ENCODE measurements around the gene NUDT9.
"Not testable (repeated sequence)": the region's sequence is repeated elsewhere in the genome, so short reads cannot be mapped to it uniquely, and the experiment has no call there.

Gene NUDT9

DNA sequence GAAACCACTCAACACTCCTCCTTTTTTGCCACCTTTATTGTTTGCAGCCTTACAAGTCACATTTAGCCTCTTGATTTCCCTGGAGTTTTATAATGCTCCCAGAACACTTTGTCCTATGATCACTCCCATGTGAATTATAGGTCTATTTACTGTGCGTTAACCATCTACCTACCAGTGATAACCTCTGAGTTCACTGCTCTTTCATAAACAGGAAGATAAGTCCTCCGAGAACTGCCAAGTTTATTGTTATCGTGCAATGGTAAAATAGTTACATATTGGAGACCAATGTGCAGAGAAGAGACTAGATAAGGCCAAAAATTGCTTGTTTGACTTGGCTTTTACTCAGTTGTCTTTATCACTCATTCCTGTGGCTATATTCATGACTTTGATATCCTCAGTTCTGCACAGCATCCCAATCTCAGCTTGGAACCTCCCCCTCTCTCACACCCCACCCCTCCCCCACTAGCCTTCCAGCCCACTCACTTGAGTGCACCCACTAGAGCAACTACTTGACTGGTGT, 12.9 kb upstream of the NUDT9 start:
- no peak for DNase-seq (ENCODE audit: low read depth in 2 of 2)

DNA sequence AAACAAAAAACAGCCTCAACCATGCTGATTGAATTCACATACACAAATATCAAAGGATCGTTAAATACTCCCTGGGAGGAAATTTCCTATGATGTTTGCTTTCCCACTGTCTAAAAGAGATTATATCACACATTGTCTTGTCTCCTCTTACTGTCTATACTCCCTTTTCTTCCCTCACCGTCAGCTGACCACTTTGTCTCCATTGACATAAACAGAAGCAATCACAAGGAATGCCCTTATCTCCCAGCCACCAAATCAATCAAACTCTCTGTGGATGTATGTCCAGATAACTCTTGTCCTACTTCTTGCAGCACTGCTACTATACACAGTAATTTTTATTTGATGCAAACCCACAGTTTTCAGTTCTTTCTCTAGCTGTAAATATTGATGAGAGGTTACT, 12.2 kb upstream of the NUDT9 start:
- no peak for DNase-seq (ENCODE audit: low read depth in 2 of 2)

DNA sequence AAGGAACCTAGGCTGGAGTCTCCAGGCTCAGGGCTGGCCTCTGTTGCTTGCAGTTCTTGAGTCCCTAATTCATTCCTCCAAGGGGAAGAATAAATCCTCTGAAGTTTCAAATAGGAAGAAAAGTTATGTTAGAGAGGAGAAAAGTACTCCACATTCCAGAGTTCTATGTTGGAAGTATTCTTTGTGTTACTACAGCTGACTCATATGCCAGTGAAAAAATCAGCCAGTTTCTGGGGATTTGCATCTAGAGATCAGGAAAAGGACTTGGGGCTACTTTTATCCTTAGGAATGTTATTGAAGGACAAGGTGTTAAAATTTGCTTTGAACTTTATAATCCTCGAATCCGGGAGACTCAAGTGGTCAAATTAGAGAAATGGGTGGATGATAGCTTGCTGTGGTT, 11.7 kb upstream of the NUDT9 start:
- no peak for DNase-seq (ENCODE audit: low read depth in 2 of 2)

GRCh38 chr4:87414816-87415215, 7.6 kb upstream of the NUDT9 start:
- no peak for DNase-seq (ENCODE audit: low read depth in 2 of 2)

- no peak for DNase-seq (ENCODE audit: low read depth in 2 of 2)
These were observed 5.4 kb upstream of the NUDT9 start for GRCh38 chr4:87416965-87417364.

- not testable (repeated sequence) for DNase-seq (ENCODE audit: low read depth in 2 of 2)
These were observed 4.0 kb upstream of the NUDT9 start for GRCh38 chr4:87418410-87418809.

DNA sequence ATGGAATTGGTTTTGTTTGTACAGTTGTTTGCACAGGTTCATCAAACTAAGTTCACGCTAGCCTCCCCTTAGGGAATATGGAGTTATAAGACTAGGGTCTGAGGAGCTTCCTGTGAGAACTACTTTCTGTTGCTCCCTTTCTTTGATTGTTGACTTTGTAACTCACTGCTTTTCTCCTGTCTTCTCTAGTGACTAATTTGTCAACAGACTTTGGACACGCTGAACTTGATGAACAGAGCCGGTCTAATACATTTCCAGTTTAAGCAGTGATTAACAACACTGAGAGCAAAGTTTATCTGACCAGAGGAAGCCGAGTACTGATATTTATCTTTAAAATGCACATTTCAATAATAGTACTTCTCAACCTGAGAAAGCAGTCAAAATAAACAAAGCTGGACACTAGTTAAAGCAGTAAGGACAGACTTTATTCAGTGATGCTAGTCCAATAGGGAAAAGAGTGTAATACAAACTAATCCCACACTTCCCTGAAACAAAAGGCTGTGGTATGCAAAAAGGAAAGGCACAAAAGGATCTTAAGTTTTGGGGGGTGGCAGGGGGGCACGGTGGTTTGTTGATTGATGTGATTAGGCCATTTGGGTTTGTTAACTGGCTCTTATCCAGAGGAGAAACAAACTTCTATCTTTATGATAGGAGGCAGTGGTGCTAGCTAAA, 2.7 kb upstream of the NUDT9 start:
- no peak for DNase-seq (ENCODE audit: low read depth in 2 of 2)

GRCh38 chr4:87420276-87420830, 2.0 kb upstream of the NUDT9 start:
- DNase-seq (ENCODE audit: low read depth in 2 of 2) = no peak

GRCh38 chr4:87423317-87424098, 1.1 kb downstream of the NUDT9 start:
- no peak for DNase-seq (ENCODE audit: low read depth in 2 of 2)

DNA sequence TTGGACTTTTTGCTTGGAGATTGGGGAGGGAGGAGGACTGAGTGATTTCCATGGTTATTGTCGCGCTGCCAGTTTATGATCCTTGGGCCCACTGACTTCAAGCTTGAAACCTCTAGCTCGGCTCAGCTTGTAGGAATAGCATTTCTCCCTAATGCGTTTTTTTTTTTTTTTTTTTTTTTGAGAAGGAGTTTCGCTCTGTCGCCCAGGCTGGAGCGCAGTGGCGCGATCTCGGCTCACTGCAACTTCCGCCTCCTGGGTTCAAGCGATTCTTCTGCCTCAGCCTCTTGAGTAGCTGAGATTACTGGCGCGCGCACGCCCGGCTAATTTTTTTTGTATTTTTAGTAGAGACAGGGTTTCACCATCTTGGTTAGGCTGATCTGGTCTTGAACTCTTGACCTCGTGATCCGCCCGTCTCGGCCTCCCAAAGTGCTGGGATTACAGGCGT, 1.7 kb downstream of the NUDT9 start:
- not testable (repeated sequence) for DNase-seq (ENCODE audit: low read depth in 2 of 2)

DNA sequence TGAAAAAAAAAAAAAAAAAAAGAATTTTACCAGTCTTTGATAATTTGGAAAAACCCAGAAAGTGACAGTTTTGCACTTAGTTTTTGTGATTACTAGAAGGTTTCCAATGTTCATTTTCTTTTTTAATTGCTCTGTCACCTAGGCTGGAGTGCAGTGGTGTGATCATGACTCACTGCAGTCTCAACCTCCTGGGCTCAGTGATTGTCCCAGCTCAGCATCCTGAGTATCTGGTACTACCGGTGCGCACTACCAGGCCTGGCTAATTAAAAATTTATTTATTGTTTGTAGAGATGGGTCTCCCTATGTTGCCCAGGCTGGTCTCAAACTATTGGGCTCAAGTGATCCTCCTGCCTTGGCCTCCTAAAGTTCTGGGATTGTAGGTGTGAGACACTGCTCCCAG, 3.3 kb downstream of the NUDT9 start:
- no peak for DNase-seq (ENCODE audit: low read depth in 2 of 2)

- no peak for DNase-seq (ENCODE audit: low read depth in 2 of 2)
These were observed 4.6 kb downstream of the NUDT9 start for GRCh38 chr4:87426865-87427517.

DNA sequence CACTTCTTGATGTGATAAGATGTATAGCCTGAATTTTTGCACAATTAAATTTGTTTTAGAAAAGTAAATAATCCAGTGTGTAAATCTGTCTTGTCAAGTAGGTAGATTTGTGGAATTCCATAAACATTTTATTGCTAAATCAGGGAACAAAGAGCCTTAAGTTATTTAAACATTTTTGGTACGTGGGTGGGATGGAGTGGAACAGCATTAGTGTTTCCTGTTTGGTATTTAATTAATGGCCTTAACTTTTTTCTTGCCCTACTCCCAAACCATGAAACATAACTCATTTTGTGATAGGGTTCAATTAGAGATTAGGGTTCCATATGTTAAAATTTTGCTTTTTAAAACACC, 5.1 kb downstream of the NUDT9 start:
- no peak for DNase-seq (ENCODE audit: low read depth in 2 of 2)

GRCh38 chr4:87428979-87429378, 6.6 kb downstream of the NUDT9 start:
- no peak for DNase-seq (ENCODE audit: low read depth in 2 of 2)

DNA sequence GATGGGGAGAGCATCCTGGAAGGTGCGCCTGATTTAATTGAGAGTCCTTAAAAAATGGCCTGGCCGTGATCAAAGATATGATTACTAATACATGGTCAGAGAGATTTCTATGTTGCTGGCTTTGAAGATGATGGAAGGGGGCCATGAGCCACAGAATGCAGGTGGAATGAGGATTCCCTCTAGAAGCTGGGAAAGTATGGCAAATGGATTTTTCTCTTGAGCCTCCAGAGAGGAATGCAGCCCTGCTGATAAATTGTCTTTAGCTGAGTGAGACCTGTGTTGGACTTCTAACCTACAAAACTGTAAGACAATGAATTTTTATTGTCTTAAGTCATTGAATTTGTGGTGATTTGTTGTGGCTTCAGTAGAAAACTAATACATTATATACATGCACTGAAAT, 7.7 kb downstream of the NUDT9 start:
- DNase-seq (ENCODE audit: low read depth in 2 of 2) = no peak

GRCh38 chr4:87433342-87433741, 11.0 kb downstream of the NUDT9 start:
- DNase-seq (ENCODE audit: low read depth in 2 of 2) = no peak

DNA sequence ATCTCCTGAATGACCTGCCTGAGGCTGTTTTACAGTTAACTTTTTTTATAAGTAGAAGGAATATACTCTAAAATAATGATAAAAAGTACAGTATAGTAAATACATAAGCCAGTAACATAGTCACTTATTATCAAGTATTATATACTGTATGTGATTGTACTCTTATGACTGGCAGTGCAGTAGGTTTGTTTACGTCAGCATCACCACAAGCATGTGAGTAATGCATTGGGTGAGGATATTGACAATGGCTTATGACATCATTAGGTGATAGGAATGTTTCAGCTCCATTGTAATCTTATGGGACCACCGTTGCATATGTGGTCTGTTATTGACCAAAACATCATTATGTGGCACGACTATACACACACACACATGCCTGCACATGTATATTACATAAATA, 20.5 kb downstream of the NUDT9 start:
- no peak for DNase-seq (ENCODE audit: low read depth in 2 of 2)

DNA sequence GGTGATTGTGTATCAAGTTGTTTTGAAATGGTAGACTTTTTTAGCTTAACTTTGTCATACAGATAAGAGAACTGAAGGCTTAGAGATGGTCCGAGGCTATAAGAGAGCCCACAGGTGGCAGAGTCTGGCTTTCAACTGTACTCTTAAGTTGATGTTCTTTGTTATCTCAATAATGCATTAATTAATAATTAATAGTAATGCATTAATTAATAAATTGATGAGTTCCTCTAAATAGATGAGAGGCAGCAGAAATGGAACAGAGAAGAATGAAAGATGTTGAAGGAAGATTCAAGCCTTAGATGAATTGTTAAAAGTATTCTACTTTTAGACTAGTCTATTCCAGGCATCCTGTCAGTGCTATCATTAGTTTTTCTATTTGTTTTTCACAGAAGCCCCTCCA, 22.4 kb downstream of the NUDT9 start:
- no peak for DNase-seq (ENCODE audit: low read depth in 2 of 2)

- DNase-seq (ENCODE audit: low read depth in 2 of 2) = no peak
These were observed 23.6 kb downstream of the NUDT9 start for GRCh38 chr4:87445964-87446363.

DNA sequence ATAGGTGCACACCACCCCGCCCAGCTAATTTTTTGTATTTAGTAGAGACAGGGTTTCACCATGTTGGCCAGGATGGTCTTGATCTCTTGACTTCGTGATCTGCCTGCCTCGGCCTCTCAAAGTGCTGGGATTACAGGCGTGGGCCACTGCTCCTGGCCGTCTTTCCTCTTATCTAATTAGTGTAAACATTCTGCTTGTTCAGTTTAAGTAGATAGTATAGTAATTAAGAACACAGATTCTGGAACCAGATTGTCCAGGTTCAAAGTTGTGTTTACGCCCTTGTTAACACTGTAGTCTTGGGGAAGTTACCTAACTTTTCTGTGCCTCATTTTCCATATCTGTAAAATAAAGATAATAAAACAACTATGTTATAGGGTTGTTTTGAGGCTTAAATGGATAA, 24.0 kb downstream of the NUDT9 start:
- DNase-seq (ENCODE audit: low read depth in 2 of 2) = not testable (repeated sequence)

DNA sequence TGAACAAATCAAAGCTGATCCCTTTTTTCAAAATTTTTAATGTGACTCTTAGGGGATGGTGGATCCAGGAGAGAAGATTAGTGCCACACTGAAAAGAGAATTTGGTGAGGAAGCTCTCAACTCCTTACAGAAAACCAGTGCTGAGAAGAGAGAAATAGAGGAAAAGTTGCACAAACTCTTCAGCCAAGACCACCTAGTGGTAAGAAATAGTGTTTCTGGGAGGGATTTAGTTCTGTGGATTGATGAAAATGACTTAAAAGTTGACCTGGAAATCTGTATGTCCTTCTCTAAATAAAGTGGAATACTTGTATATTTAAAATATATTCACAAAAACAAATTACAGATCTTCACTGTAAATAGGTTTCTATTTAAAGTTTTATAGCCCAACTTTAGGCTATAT, 29.2 kb downstream of the NUDT9 start:
- no peak for DNase-seq (ENCODE audit: low read depth in 2 of 2)

DNA sequence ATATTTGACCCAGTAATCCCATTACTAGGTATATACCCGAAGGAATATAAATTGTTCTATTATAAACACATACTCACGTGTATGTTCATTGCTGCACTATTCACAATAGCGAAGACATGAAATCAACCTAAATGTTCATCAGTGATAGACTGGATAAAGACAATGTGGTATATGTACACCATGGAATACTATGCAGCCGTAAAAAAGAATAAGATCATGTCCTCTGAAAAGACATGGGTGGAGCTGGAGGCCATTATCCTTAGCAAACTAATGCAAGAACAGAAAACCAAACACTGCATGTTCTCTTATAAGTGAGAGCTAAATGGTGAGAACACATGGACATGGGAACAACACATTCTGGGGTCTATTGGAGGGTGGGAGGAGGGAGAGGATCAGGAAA, 36.5 kb downstream of the NUDT9 start:
- no peak for DNase-seq (ENCODE audit: low read depth in 2 of 2)
